GM10248 (cell line): Measurements from ENCODE around the gene ADORA1.

Experiments
- CTCF ChIA-PET: fragments of 300-600 bp; sonication (Branson Sonifier 250); formaldehyde crosslinking; extraction: SDS; loops from one replicate; lab custom pipeline; 2021; ENCODE audit warnings: antibody characterized with exemption; lab: Yijun Ruan, JAX
- POLR2A ChIA-PET: fragments of 350-650 bp; sonication (Branson Sonifier 250); formaldehyde crosslinking; extraction: SDS; loops from one replicate; lab custom pipeline; 2020; ENCODE audit warnings: antibody characterized with exemption; lab: Yijun Ruan, JAX
- DNase-seq: peaks from one replicate; pipeline ENCODE4 v3.0.0; 2012; ENCODE audit errors: extremely low spot score
- CTCF ChIP-seq: IDR thresholded peaks from 2 replicates; pipeline ENCODE4 v1.5.1; 2012; ENCODE audit warnings: mild to moderate bottlenecking, low read depth; ENCODE audit errors: extremely low read depth, missing control alignments, control extremely low read depth

Gene ADORA1

GRCh38 chr1:203158960-203159665, 31.6 kb downstream of the ADORA1 start:
- CTCF ChIA-PET: interaction anchor here (0.8 to 2.1 kb wide), 5 partner anchors 11 to 120 kb away, joined by 3 to 7 read pairs (median 4); no protein-coding TSS in a partner anchor
- DNase-seq: no peak
- TF ChIP-seq CTCF: no peak

DNA sequence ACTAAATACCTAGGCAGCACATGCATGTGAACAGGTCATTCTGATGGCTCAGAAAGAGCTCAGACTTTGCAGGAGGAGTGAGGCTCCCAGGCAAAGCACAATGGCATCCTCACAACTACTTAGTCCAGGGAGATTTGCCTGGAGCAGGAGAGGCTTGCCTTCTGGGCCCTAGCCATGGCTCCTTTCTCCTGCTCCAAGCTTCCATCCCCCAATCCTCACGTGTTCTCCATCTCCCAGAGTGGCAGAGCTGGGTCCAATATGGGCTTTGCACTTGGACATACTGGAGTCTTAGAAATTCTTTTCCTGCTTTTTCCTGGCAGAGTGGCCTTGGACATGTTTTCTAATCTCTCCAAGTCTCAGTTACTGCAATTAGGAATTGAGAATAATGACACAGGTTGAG, 32.3 kb downstream of the ADORA1 start:
- ChIA-PET CTCF (interaction anchor here (1.4 to 2.1 kb wide), 3 partner anchors 13 to 120 kb away, joined by 3 to 7 read pairs (median 5); no protein-coding TSS in a partner anchor), POLR2A (no interaction called here)
- no peak for DNase-seq
- TF ChIP-seq CTCF: no peak

More at GRCh38 chr1:203158960-203159665, 31.6 kb downstream of the ADORA1 start:
- POLR2A ChIA-PET: no interaction called here

GRCh38 chr1:203161175-203161574, 33.6 kb downstream of the ADORA1 start:
- CTCF ChIA-PET: interaction anchor here (1.2 to 4.7 kb wide), 2 partner anchors 12 to 106 kb away, joined by 3 to 19 read pairs; no protein-coding TSS in a partner anchor
- TF ChIP-seq CTCF: no peak
- POLR2A ChIA-PET: no interaction called here
- no peak for DNase-seq

- no peak for DNase-seq
- ChIA-PET POLR2A (no interaction called here), CTCF (interaction anchor here (1.2 to 4.7 kb wide), 4 partner anchors 11 to 122 kb away, joined by 3 to 19 read pairs (median 4); no protein-coding TSS in a partner anchor)
- no peak for TF ChIP-seq CTCF
Observed at GRCh38 chr1:203161703-203162102, 34.2 kb downstream of the ADORA1 start.

DNA sequence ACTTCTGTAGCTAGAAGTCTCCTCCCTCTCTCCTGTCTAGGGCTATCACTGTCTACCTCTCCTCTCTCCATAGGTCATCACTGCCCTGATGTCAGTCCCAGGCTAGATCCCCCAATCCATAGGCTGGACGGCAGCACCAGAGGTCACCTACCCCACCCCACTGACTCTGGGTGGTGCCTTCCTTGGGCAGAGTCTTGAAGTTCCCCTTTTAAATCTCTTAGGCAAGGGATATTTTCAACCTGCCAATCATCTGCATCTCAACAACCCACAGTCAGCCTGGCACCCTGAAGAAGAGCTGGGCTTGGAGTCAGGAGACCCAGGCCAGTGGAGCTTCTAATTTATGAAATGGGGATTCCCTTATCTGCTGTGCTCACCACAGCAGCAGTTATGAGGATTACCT, 34.9 kb downstream of the ADORA1 start:
- ChIA-PET POLR2A (no interaction called here), CTCF (interaction anchor here (1.2 to 4.7 kb wide), 4 partner anchors 10 to 123 kb away, joined by 3 to 19 read pairs (median 4); no protein-coding TSS in a partner anchor)
- DNase-seq: no peak
- no peak for TF ChIP-seq CTCF

DNA sequence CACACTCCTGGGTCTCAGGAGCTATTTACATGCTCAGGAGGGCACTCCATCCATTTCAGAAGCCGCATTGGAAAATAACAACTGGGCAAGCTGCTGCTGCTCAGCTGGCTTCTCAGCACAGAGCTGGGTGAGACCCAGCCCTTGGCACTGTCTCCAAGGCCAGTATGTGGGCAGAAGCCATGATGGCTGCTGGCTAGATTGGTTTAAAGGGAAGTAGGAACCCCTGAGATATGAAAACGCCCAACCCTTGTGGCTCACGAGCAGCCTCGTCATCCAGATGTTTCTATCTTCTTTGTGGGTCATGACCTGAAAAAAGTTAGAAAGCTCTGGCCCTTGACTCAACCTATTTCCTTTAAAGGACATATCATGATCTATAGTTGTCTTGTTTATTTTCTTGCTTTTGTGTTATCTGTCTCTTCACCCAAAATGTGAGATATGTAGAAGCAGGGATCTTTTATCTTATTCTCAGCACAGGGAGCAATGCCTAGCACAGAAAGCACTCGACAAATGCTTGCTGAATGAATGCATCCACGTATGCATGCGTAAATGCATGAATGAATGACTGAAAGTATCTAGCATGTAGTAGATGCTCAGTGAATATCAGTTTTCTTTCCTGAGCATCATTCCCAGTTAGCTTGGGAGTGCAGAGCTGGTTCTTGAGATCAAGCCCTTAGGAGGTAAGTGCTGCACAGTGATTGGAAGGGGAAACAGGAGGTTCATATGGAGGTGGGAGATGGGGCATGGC, 36.5 kb downstream of the ADORA1 start:
- DNase-seq: no peak
- ChIA-PET POLR2A (no interaction called here), CTCF (interaction anchor here (4.7 kb wide), 1 partner anchor 9 kb away, joined by 19 read pairs; no protein-coding TSS in a partner anchor)
- TF ChIP-seq CTCF: no peak
